Cardiac muscle cell (in vitro differentiated cells and primary cell): ENCODE measurements around the gene TEX22. TPM values are rescaled to one million over a fixed set of nuclear protein-coding genes. Genes with fewer than 3 reads are reported as not detected.

Source experiments
- DNase-seq, 2 donors: peaks; one replicate each; pipeline versions ENCODE4 v3.0.0 to v3.0.0-alpha.2; 2010 to 2017; ENCODE audit warnings: low read depth in 1 of 2, low spot score in 1 of 2
- H3K27ac ChIP-seq: fragments of 200-600 bp; sonication (generic); 2 replicates; pipeline ENCODE4 v1.5.1; 2016
- H3K27me3 ChIP-seq: fragments of 200-600 bp; sonication (generic); 2 replicates; pipeline ENCODE4 v1.6.0; 2016; ENCODE audit warnings: control low read depth
- H3K36me3 ChIP-seq: fragments of 200-600 bp; sonication (generic); 2 replicates; pipeline ENCODE4 v1.5.1; 2016; ENCODE audit warnings: control low read depth
- H3K4me1 ChIP-seq: fragments of 200-600 bp; sonication (generic); 2 replicates; pipeline ENCODE4 v1.8.1; 2017; ENCODE audit warnings: low read depth, mild to moderate bottlenecking, mixed run types
- H3K4me3 ChIP-seq: fragments of 200-600 bp; sonication (generic); 2 replicates; pipeline ENCODE4 v1.5.1; 2016; ENCODE audit warnings: mild to moderate bottlenecking
- H3K9me3 ChIP-seq: fragments of 200-600 bp; sonication (generic); 2 replicates; pipeline ENCODE4 v1.5.1; 2017; ENCODE audit warnings: low read depth, mild to moderate bottlenecking, control low read depth
- CTCF ChIP-seq: IDR thresholded peaks from 2 replicates; pipeline ENCODE4 v1.5.1; 2012; ENCODE audit warnings: low read depth, mild to moderate bottlenecking, low read length
- polyA plus RNA-seq: library from polyadenylated mRNA; unstranded; fragments of >200 nt; fragmentation: Nextera tagmentation; extraction: Ambion mirVana; gene quantifications from 2 replicates; pipeline ENCODE4 v1.2.1, GENCODE V29; 2016
- total RNA-seq: library from RNA; depleted of rRNA; stranded (reverse); fragments of >200 nt; gene quantifications from 2 replicates; pipeline ENCODE4 v1.2.3, GENCODE V29; 2016

TEX22 gene
- total and polyA plus RNA-seq, 2 experiments from 2014 or later: 3.7 to 4.1 TPM

GRCh38 chr14:105365101-105365500 lies 33.2 kb upstream of the TEX22 start:
- Histone ChIP-seq H3K4me3 (no peak overlapping the region), H3K4me1 (no peaks in the 10 kb centered on the region), H3K36me3 (peaks cover 5% of the 10 kb centered on the region), H3K9me3 (no peaks in the 10 kb centered on the region), H3K27me3 (no peaks in the 10 kb centered on the region), H3K27ac (no peak overlapping the region)
- TF ChIP-seq CTCF: no peak
- no peak for DNase-seq

- H3K27me3 ChIP-seq: no peaks in the 10 kb centered on the region
- no peak overlapping the region for H3K27ac ChIP-seq
- H3K4me1 ChIP-seq: no peaks in the 10 kb centered on the region
- peaks cover 5% of the 10 kb centered on the region for H3K36me3 ChIP-seq
- DNase-seq: no peak
- no peaks in the 10 kb centered on the region for H3K9me3 ChIP-seq
- no peak overlapping the region for H3K4me3 ChIP-seq
- no peak for TF ChIP-seq CTCF
These were observed 32.7 kb upstream of the TEX22 start for GRCh38 chr14:105365681-105366080.

GRCh38 chr14:105366386-105367074 lies 31.8 kb upstream of the TEX22 start:
- DNase-seq: no peak
- TF ChIP-seq CTCF: no peak
- no peak overlapping the region for H3K4me3 ChIP-seq
- H3K36me3 ChIP-seq: no peaks in the 10 kb centered on the region
- H3K27ac ChIP-seq: no peak overlapping the region
- H3K27me3 ChIP-seq: no peaks in the 10 kb centered on the region
- no peaks in the 10 kb centered on the region for H3K9me3 ChIP-seq
- H3K4me1 ChIP-seq: no peaks in the 10 kb centered on the region

- Histone ChIP-seq H3K4me1 (no peaks in the 10 kb centered on the region), H3K27ac (no peak overlapping the region), H3K4me3 (no peak overlapping the region), H3K27me3 (no peaks in the 10 kb centered on the region), H3K36me3 (no peaks in the 10 kb centered on the region), H3K9me3 (no peaks in the 10 kb centered on the region)
- no peak for DNase-seq
- no peak for TF ChIP-seq CTCF
These were observed 31.0 kb upstream of the TEX22 start for GRCh38 chr14:105367116-105368031.

- H3K27ac ChIP-seq: no peak overlapping the region
- no peaks in the 10 kb centered on the region for H3K4me1 ChIP-seq
- TF ChIP-seq CTCF: no peak
- no peak overlapping the region for H3K4me3 ChIP-seq
- H3K36me3 ChIP-seq: no peaks in the 10 kb centered on the region
- no peak for DNase-seq
- no peaks in the 10 kb centered on the region for H3K9me3 ChIP-seq
- H3K27me3 ChIP-seq: no peaks in the 10 kb centered on the region
These were observed 30.3 kb upstream of the TEX22 start for GRCh38 chr14:105368032-105368417.
